Measurements from ENCODE around the gene GOT1. TPM values are rescaled to one million over a fixed set of nuclear protein-coding genes. Genes with fewer than 3 reads are reported as not detected.

Gene GOT1
- total RNA-seq, 1 donor = 14.0 TPM

DNA sequence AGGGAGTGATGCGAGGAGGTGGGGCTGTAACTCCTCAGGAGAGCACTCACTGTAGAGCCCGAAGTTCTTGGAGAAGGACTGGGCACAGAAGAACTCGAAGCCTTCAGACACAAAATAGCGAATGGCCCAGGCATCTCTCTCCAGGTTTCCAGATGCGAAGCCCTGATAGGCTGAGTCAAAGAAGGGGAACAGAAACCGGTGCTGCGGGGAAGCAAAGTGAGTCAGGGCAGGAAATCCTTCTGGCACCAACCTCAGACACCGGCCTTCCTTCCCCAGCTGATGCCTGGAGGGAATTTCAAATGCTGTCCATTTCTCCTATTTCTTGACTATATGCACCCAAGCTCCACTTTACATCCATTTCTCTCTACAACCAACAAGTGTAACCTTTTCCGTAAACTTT lies 26.8 kb downstream of the GOT1 start:
- peak in 2 of 3 donors; percentile 50 to 51 for DNase-seq (ENCODE audit: low read depth in 2 of 3, low spot score in 2 of 3)

DNA sequence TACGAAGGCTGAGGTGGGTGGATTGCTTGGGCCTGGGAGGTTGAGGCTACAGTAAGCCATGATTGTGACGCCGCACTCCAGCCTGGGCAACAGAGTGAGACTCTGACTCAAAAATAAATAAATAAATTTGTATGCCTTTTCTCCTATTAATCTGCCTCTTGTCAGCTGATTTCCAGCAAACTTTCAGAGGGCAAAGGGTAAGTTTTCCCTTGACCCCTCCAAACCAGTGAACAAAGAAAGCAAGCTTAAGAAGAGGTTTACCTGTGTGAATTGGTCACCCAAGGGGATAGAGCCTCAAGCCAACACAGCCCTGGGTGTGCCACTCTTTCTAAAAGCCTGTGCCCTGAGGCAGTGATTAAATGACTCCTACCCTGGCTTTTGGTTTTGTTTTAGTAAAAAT lies 30.8 kb downstream of the GOT1 start:
- DNase-seq (ENCODE audit: low read depth in 2 of 3, low spot score in 2 of 3) = no peak

DNA sequence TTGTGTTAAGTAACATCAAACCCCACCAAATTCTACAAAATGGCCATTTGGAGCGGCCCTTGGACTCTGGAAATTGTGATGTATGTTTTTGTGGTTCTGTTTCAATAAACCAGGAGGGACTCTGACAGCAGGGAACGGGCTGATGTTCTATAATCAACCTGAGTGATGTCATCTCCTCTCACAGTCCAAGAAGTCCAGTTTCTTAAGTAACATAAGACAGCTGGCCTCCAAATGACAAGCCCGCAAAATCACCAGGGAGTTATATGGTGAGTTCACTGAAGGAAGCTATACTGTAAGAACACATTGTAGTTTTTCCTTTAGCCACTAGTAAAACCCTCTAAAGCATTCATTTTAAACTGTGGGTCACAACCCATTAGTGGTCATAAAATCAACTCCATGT lies 34.0 kb downstream of the GOT1 start:
- DNase-seq (ENCODE audit: low read depth in 2 of 3, low spot score in 2 of 3) = no peak

DNA sequence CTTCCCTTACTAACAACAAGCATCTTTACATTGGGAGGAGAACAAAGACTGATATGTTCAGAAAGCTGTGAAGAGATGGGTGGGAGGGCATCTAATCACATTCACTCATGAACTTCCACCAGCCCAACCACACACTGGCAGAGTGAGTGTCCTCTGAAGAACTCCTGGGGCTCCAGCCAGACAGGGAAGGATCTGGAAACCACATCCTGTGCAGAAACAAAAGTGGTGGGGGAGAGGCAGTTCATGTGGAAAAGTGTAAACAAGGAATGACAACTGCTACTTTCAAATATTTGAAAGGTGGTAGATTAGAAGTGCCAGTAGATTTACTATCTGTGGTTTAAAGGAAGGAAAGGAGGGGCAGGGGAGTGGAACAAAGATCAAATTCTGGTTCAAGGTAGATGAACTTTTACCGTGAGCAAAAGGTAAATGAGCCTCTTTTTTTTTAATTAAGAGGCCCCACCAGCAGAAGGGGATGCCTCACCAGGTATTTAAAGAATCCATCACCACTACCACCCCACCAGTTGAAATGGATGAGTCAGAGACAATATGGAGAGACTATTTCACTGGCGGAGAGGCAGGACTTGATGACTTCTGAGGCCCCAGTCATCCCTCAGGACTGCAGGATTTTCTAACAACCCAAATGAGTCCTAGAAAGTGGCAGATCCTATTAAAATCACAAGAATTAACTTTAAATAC lies 34.5 kb downstream of the GOT1 start:
- no peak for DNase-seq (ENCODE audit: low read depth in 2 of 3, low spot score in 2 of 3)

- no peak for DNase-seq (ENCODE audit: low read depth in 2 of 3, low spot score in 2 of 3)
Observed at GRCh38 chr10:99394761-99395386, 35.5 kb downstream of the GOT1 start.

DNA sequence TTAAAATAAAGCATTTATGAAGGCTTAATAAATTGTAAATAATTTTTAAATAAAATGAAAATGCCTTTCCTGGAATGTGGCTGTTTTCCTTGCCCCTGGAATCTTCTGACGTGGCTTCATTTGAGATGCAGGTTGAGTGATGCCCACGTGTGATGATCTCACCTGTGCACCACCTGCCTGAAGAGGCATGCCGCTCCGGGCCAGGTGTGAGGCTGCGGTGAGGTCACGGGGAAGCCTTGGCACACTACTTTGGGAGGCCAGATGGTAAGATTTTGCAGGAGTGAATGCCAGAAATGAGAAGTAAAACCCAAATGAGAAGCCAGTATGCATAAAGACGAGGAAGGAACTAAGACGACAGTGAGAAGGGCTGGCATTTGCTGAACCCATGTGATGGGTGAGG lies 36.2 kb downstream of the GOT1 start:
- no peak for DNase-seq (ENCODE audit: low read depth in 2 of 3, low spot score in 2 of 3)

DNA sequence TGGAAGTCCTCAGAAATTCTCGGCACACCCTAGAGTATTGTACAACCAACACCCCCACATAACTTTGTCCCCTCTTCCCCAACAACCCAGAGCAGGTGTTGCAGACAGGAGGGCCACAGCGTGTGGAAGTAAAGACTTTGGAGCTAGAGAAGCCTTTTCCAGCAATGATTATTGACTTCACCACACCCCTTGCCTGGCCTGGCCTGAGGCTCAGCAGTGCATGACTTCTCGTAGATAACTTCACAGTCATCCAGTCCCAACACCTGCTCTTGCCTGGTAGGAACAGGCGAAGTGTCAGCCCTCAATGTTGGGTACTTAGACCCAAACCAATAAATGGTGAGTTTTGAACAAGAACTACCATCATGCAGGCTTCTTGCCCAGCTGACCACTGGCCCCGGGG lies 36.7 kb downstream of the GOT1 start:
- no peak for DNase-seq (ENCODE audit: low read depth in 2 of 3, low spot score in 2 of 3)

- no peak for DNase-seq (ENCODE audit: low read depth in 2 of 3, low spot score in 2 of 3)
Observed at GRCh38 chr10:99393036-99393435, 37.4 kb downstream of the GOT1 start.

DNA sequence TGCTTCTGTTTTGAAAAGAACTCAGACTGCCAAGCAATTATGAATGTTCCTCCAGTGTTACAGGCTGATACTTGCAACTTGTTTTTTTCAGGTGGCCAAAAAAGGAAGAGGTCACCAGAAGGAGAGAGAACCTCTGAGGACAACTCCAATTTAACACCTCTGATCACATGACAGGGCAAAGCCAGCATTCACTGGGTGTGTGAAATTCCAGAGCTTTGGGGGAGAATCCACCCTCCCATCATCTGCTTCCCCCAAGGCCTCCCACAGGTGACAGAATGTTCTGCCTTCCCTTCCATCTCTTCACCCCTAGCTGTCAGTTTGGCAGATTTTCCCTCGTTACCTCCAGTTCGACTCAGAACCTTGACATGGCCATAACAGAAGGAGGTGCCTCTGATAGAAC lies 39.1 kb downstream of the GOT1 start:
- no peak for DNase-seq (ENCODE audit: low read depth in 2 of 3, low spot score in 2 of 3)

DNA sequence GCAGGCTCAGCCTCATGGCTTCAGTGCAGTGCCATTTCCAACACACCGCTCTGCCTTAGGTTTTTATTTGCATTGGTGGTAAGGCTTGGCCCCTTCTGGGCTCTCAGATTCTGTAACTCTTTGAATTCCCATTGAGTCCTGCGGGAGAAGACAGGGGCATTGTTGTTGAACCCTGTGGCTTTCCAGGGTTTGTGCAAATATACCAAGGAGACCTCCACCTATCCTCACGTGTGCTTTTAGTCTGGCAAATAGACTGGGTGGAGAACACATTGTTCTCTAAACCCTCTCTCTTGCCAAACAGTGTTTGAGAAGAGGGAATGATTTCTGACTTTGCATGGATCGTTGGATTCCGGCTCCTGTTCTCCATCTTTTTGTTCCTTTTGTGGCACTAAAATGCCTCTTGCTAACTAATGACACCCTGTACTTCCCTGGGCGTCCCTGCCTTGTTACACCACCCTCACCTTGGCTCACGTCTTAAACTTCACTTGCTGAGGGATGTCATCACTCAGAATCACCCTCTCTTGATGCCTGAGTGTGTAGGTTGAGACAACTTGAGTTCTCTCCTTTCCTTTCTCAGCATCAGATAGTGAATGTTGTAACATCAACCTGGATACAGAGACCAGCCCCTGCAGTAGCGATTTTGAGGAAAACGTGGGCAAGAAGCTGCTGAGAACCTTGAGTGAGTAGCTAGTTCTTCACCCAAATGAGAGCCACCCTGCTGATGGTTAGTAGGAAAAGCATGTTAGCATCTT lies 40.5 kb downstream of the GOT1 start:
- DNase-seq (ENCODE audit: low read depth in 2 of 3, low spot score in 2 of 3) = no peak

- no peak for DNase-seq (ENCODE audit: low read depth in 2 of 3, low spot score in 2 of 3)
Observed at GRCh38 chr10:99387541-99387940, 42.9 kb downstream of the GOT1 start.

DNA sequence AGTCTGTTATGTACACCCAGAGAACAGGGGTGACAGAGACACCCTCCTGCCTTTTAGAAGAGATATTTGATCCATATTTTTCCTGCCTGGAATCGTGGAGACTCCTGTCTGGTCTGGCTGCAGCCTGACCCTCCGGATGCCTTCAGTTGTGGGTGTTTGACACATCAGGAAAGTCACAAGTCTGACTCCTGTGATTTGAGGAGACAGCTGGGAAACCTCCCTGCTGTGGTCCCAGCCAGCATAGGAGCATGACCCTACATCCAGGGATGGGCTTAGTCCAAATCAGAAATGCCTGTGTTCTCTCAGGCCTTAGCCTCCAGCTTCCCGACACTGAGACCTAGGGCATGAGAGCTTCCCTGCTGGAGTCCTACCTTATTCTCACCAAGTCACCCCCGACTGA lies 43.4 kb downstream of the GOT1 start:
- no peak for DNase-seq (ENCODE audit: low read depth in 2 of 3, low spot score in 2 of 3)

DNA sequence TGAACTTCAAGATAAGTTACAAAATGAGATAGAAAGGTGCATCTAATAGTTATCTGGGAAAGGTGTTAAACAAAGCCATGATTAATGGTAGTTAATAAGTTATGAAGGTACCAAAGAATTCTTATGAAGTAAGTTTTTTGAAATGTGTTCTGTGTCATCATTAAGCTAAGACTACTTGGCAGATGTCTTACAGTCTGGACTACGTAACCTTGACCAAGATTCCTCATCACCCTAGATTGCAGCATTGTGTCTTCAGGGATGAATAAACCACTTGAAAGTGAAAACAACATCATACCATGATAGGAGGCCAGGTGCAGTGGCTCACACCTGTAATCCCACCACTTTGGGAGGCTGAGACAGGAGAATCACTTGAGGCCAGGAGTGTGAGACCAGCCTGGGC lies 48.2 kb downstream of the GOT1 start:
- no peak for DNase-seq (ENCODE audit: low read depth in 2 of 3, low spot score in 2 of 3)

GRCh38 chr10:99375426-99375825 lies 55.0 kb downstream of the GOT1 start:
- no peak for DNase-seq (ENCODE audit: low read depth in 2 of 3, low spot score in 2 of 3)

GRCh38 chr10:99374972-99375371 lies 55.5 kb downstream of the GOT1 start:
- no peak for DNase-seq (ENCODE audit: low read depth in 2 of 3, low spot score in 2 of 3)

DNA sequence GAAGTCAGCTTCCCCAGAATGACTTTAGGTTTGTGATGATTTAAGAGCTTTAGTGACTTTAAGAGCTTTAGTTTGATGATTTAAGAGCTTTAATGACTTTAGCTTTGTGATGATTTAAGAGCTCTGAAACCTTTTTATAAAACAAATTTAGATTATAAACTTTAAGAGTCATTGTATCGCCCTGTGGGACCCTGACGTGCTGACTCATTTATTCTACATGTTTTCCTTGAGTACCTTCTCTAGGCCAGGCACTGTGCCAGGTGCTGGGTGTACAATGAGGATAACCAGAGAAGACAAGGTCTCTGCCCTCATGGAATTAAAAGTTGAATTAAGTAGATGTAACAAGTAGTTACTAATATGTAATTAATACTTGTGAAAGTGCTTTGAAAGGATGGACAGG lies 55.9 kb downstream of the GOT1 start:
- DNase-seq (ENCODE audit: low read depth in 2 of 3, low spot score in 2 of 3) = peak in 1 of 3 donors; percentile 28

- DNase-seq (ENCODE audit: low read depth in 2 of 3, low spot score in 2 of 3) = no peak
Observed at GRCh38 chr10:99372546-99373271, 57.7 kb downstream of the GOT1 start.

DNA sequence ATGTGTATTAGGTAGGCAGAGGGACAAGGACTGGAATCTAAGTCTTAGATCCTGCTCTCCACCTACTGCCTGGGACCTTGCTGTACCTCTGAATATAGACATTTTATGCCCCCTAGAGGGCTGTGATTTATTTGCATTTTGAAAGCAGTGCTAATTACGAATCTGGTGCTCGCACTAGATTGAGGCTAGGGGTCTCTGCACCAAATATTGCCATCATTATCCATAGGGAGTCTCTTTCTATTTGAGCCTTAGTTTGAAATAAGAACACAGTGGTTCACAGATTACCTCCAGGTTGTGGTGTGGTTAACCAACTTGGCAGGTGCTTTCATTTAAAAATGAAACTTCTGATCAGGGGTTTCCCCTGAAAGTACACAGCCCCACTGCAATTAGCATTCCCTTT lies 59.4 kb downstream of the GOT1 start:
- DNase-seq (ENCODE audit: low read depth in 2 of 3, low spot score in 2 of 3) = peak in 2 of 3 donors; percentile 22 to 32

DNA sequence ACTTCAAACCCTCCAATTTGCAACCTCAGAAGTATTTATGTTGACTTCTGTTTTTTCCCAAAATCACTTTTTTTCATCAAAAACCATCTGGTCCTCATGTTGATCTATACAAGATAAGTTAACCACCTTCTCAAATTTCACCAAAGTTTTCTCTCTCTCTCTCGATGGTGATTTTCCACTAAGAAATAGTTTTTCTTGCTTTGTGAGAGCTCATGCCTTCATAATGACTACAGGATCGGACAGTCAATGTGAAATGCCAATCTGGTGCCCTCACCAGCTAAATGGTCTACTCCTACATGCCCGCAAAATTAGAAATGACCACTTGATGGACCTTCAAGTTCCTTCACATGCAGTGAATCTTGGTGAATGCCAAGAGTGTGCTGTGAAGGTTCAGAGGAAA lies 60.9 kb downstream of the GOT1 start:
- no peak for DNase-seq (ENCODE audit: low read depth in 2 of 3, low spot score in 2 of 3)

DNA sequence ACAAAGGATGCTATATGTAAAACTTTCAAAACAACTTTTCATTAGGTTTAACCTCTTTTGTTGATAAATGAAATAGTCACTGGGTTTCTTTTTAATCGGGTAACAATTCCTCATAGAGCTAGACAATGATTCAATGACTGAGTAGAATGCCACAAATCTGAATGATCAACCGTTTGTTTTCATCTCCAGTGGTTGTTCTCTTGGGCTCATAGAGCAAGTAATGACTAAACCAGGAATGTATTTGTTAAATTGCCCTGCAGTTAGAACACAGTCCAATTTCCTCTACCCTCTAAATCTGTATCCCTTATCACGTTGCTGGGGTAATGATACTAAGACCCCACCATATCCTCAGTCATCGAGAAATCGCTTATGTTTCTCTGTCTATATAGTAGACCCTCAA lies 61.3 kb downstream of the GOT1 start:
- DNase-seq (ENCODE audit: low read depth in 2 of 3, low spot score in 2 of 3) = no peak

DNA sequence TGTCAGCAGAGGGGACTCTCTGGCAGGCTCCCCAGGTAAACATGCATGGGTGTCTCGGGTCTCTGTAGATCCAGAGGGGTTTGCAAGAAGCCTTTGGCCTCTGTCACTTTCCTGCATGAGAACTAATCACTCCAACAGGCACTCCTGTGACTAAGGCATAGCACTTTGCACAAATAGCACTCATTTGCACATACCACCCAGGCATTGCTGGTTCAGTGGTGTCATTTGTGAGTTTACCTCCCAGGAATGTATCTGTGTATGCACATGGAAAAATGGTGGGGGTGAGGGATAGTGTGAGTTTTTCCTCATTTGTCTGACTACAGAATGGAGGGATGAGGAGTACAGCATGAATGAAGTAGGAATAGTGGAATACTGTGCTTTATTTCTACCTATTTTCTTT lies 61.8 kb downstream of the GOT1 start:
- no peak for DNase-seq (ENCODE audit: low read depth in 2 of 3, low spot score in 2 of 3)
